ENCODE data around the gene STMN3.

Gene STMN3

GRCh38 chr20:63599396-63600050, 53.7 kb downstream of the STMN3 start:
- 92% methylated on average over 21 of the region's 27 CpGs for WGBS (ENCODE audit: insufficient coverage)
- Histone ChIP-seq H3K27ac (ENCODE audit: insufficient read depth in 1 of 2, low read depth in 1 of 2, low read length in 2 of 2, poor library complexity in 1 of 2, severe bottlenecking in 2 of 2) (no peak overlapping the region), H3K27me3 (replicated peaks in 2 of 5; ENCODE audit: control insufficient read depth in 4 of 5, insufficient read depth in 5 of 5, low read length in 4 of 5) (no peaks in the 10 kb centered on the region), H3K4me3 (ENCODE audit: control insufficient read depth in 1 of 7, extremely low read depth in 1 of 7, insufficient read depth in 4 of 7, low read depth in 2 of 7, low read length in 6 of 7) (no peak overlapping the region), H3K9me3 (ENCODE audit: control extremely low read depth in 1 of 5, control insufficient read depth in 4 of 5, insufficient read depth in 2 of 5, low read depth in 1 of 5, low read length in 4 of 5) (no peaks in the 10 kb centered on the region), H3K4me1 (ENCODE audit: control extremely low read depth in 1 of 4, control insufficient read depth in 4 of 4, insufficient read depth in 4 of 4, low read length in 3 of 4) (peaks cover 0 to 8% (median 6%) of the 10 kb centered on the region in 4 experiments), H3K36me3 (ENCODE audit: control insufficient read depth in 4 of 4, insufficient read depth in 4 of 4, low read length in 3 of 4) (peaks cover 14 to 60% (median 44%) of the 10 kb centered on the region in 4 experiments)
- DNase-seq: no peak
- CTCF ChIA-PET: no interaction called here
- POLR2A ChIA-PET: interaction anchor here (0.6 kb wide), 1 partner anchor 48 kb away, joined by 3 read pairs; no protein-coding TSS in a partner anchor

DNA sequence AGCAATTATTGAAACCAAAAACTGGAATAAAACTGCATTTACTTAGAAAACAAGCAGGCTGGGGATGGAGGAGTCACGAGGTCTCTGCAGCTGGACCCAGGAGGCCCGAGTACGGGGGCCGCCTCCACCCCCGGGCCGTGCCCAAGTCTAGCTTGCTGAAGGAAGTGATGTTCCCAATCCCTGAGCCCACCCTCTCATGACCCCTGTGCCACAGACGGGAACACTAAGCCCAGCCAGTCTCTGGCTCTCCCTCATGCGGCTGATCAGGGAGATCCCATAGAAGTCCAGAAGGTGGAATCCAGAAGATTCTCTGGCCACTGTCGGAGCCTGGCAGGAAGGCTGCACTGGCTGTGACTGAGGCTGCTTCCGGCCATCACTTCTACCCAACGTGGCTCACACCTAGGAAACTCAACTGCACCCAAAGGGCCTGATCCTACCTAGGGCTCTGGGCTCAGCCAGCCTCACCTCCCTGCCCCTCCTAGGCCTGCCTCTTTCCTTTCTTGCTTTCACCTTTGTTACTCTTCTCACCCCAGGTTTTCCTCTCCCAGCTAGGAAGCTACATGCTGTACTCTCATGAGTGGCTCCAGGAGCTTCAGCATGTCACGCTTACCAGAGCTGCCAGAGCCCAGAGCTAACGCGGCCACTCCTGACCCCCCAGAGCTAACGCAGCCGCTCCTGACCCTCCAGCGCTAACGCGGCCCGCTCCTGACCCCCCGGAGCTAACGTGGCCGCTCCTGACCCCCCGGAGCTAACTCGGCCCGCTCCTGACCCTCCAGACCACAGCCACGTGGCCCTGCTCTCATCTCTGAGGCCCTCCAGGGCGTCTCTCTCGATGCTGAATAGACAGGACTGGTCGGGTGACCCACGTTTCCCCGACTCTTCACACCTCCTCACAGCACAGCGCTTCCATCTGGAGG, 54.5 kb downstream of the STMN3 start:
- ChIA-PET CTCF (interaction anchor here (1.4 kb wide), 1 partner anchor 62 kb away, joined by 3 read pairs; no protein-coding TSS in a partner anchor), POLR2A (no interaction called here)
- Histone ChIP-seq H3K4me1 (ENCODE audit: control extremely low read depth in 1 of 4, control insufficient read depth in 4 of 4, insufficient read depth in 4 of 4, low read length in 3 of 4) (peaks cover 0 to 8% (median 6%) of the 10 kb centered on the region in 4 experiments), H3K27me3 (replicated peaks in 2 of 5; ENCODE audit: control insufficient read depth in 4 of 5, insufficient read depth in 5 of 5, low read length in 4 of 5) (no peaks in the 10 kb centered on the region), H3K27ac (ENCODE audit: insufficient read depth in 1 of 2, low read depth in 1 of 2, low read length in 2 of 2, poor library complexity in 1 of 2, severe bottlenecking in 2 of 2) (no peak overlapping the region), H3K9me3 (ENCODE audit: control extremely low read depth in 1 of 5, control insufficient read depth in 4 of 5, insufficient read depth in 2 of 5, low read depth in 1 of 5, low read length in 4 of 5) (no peaks in the 10 kb centered on the region), H3K36me3 (ENCODE audit: control insufficient read depth in 4 of 4, insufficient read depth in 4 of 4, low read length in 3 of 4) (peaks cover 13 to 59% (median 42%) of the 10 kb centered on the region in 4 experiments), H3K4me3 (ENCODE audit: control insufficient read depth in 1 of 7, extremely low read depth in 1 of 7, insufficient read depth in 4 of 7, low read depth in 2 of 7, low read length in 6 of 7) (no peak overlapping the region)
- no peak for DNase-seq
- 92% methylated on average over 23 of the region's 33 CpGs for WGBS (ENCODE audit: insufficient coverage)

GRCh38 chr20:63597651-63598478, 55.4 kb downstream of the STMN3 start:
- H3K36me3 ChIP-seq (ENCODE audit: control insufficient read depth in 4 of 4, insufficient read depth in 4 of 4, low read length in 3 of 4): peaks cover 13 to 62% (median 44%) of the 10 kb centered on the region in 4 experiments
- 94% methylated on average over 21 of the region's 23 CpGs for WGBS (ENCODE audit: insufficient coverage)
- H3K4me1 ChIP-seq (ENCODE audit: control extremely low read depth in 1 of 4, control insufficient read depth in 4 of 4, insufficient read depth in 4 of 4, low read length in 3 of 4): peaks cover 0 to 5% (median 4%) of the 10 kb centered on the region in 4 experiments
- POLR2A ChIA-PET: no interaction called here
- no peak overlapping the region for H3K4me3 ChIP-seq (ENCODE audit: control insufficient read depth in 1 of 7, extremely low read depth in 1 of 7, insufficient read depth in 4 of 7, low read depth in 2 of 7, low read length in 6 of 7)
- no peaks in the 10 kb centered on the region for H3K9me3 ChIP-seq (ENCODE audit: control extremely low read depth in 1 of 5, control insufficient read depth in 4 of 5, insufficient read depth in 2 of 5, low read depth in 1 of 5, low read length in 4 of 5)
- no peak for DNase-seq
- H3K27ac ChIP-seq (ENCODE audit: insufficient read depth in 1 of 2, low read depth in 1 of 2, low read length in 2 of 2, poor library complexity in 1 of 2, severe bottlenecking in 2 of 2): no peak overlapping the region
- CTCF ChIA-PET: interaction anchor here (1.4 kb wide), 1 partner anchor 61 kb away, joined by 3 read pairs; no protein-coding TSS in a partner anchor
- H3K27me3 ChIP-seq (replicated peaks in 2 of 5; ENCODE audit: control insufficient read depth in 4 of 5, insufficient read depth in 5 of 5, low read length in 4 of 5): no peaks in the 10 kb centered on the region

GRCh38 chr20:63596423-63596822, 56.8 kb downstream of the STMN3 start:
- CTCF ChIA-PET: interaction anchor here (1.2 kb wide), 1 partner anchor 21 kb away, joined by 3 read pairs; no protein-coding TSS in a partner anchor
- Histone ChIP-seq H3K27me3 (replicated peaks in 2 of 5; ENCODE audit: control insufficient read depth in 4 of 5, insufficient read depth in 5 of 5, low read length in 4 of 5) (no peaks in the 10 kb centered on the region), H3K27ac (ENCODE audit: insufficient read depth in 1 of 2, low read depth in 1 of 2, low read length in 2 of 2, poor library complexity in 1 of 2, severe bottlenecking in 2 of 2) (no peak overlapping the region), H3K36me3 (ENCODE audit: control insufficient read depth in 4 of 4, insufficient read depth in 4 of 4, low read length in 3 of 4) (peaks cover 11 to 66% (median 44%) of the 10 kb centered on the region in 4 experiments), H3K9me3 (ENCODE audit: control extremely low read depth in 1 of 5, control insufficient read depth in 4 of 5, insufficient read depth in 2 of 5, low read depth in 1 of 5, low read length in 4 of 5) (no peaks in the 10 kb centered on the region), H3K4me1 (ENCODE audit: control extremely low read depth in 1 of 4, control insufficient read depth in 4 of 4, insufficient read depth in 4 of 4, low read length in 3 of 4) (no peaks in the 10 kb centered on the region), H3K4me3 (ENCODE audit: control insufficient read depth in 1 of 7, extremely low read depth in 1 of 7, insufficient read depth in 4 of 7, low read depth in 2 of 7, low read length in 6 of 7) (no peak overlapping the region)
- 97% methylated on average over 6 of the region's 6 CpGs for WGBS (ENCODE audit: insufficient coverage)
- POLR2A ChIA-PET: no interaction called here
- DNase-seq: no peak

GRCh38 chr20:63595416-63596127, 57.7 kb downstream of the STMN3 start:
- WGBS (ENCODE audit: insufficient coverage): 97% methylated on average over 25 of the region's 30 CpGs
- peaks cover 5 to 66% (median 40%) of the 10 kb centered on the region in 4 experiments for H3K36me3 ChIP-seq (ENCODE audit: control insufficient read depth in 4 of 4, insufficient read depth in 4 of 4, low read length in 3 of 4)
- no peaks in the 10 kb centered on the region for H3K27me3 ChIP-seq (replicated peaks in 2 of 5; ENCODE audit: control insufficient read depth in 4 of 5, insufficient read depth in 5 of 5, low read length in 4 of 5)
- no peak overlapping the region for H3K4me3 ChIP-seq (ENCODE audit: control insufficient read depth in 1 of 7, extremely low read depth in 1 of 7, insufficient read depth in 4 of 7, low read depth in 2 of 7, low read length in 6 of 7)
- no peak overlapping the region for H3K27ac ChIP-seq (ENCODE audit: insufficient read depth in 1 of 2, low read depth in 1 of 2, low read length in 2 of 2, poor library complexity in 1 of 2, severe bottlenecking in 2 of 2)
- ChIA-PET CTCF (no interaction called here), POLR2A (no interaction called here)
- DNase-seq: no peak
- no peaks in the 10 kb centered on the region for H3K4me1 ChIP-seq (ENCODE audit: control extremely low read depth in 1 of 4, control insufficient read depth in 4 of 4, insufficient read depth in 4 of 4, low read length in 3 of 4)
- no peaks in the 10 kb centered on the region for H3K9me3 ChIP-seq (ENCODE audit: control extremely low read depth in 1 of 5, control insufficient read depth in 4 of 5, insufficient read depth in 2 of 5, low read depth in 1 of 5, low read length in 4 of 5)

DNA sequence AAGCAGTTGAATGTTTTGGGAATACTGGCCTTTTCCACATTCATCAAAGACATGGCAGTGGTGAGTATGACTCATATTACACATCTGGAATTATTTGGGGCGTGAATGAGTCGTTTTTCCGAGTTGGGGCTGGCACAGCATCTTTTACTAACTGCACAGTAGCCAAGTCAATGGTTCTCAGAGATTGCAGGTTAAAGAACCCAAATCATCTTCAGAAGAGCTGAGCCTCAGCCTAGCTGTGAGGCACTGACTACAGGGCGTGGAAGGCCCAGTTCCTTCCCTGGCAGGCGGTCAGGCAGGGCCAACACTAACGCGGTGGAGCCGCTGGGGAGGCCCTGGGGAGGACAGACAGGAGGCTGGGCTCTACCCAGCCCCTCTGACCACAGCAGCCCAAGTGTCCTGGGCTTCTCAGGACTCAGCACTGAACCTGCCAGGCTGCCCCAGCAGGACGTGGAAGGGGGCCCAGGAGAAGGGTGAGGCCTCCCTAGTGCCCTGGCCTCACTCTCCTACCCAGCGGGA, 59.1 kb downstream of the STMN3 start:
- POLR2A ChIA-PET: no interaction called here
- DNase-seq: no peak
- WGBS (ENCODE audit: insufficient coverage): 90% methylated on average over 10 of the region's 10 CpGs
- Histone ChIP-seq H3K27me3 (replicated peaks in 2 of 5; ENCODE audit: control insufficient read depth in 4 of 5, insufficient read depth in 5 of 5, low read length in 4 of 5) (no peaks in the 10 kb centered on the region), H3K27ac (ENCODE audit: insufficient read depth in 1 of 2, low read depth in 1 of 2, low read length in 2 of 2, poor library complexity in 1 of 2, severe bottlenecking in 2 of 2) (no peak overlapping the region), H3K9me3 (ENCODE audit: control extremely low read depth in 1 of 5, control insufficient read depth in 4 of 5, insufficient read depth in 2 of 5, low read depth in 1 of 5, low read length in 4 of 5) (no peaks in the 10 kb centered on the region), H3K36me3 (ENCODE audit: control insufficient read depth in 4 of 4, insufficient read depth in 4 of 4, low read length in 3 of 4) (peaks cover 0 to 69% (median 45%) of the 10 kb centered on the region in 4 experiments), H3K4me1 (ENCODE audit: control extremely low read depth in 1 of 4, control insufficient read depth in 4 of 4, insufficient read depth in 4 of 4, low read length in 3 of 4) (no peaks in the 10 kb centered on the region), H3K4me3 (ENCODE audit: control insufficient read depth in 1 of 7, extremely low read depth in 1 of 7, insufficient read depth in 4 of 7, low read depth in 2 of 7, low read length in 6 of 7) (no peak overlapping the region)
- CTCF ChIA-PET: interaction anchor here (1.0 to 1.4 kb wide), 2 partner anchors 11 to 13 kb away, joined by 3 read pairs; no protein-coding TSS in a partner anchor

All from common myeloid progenitor, CD34-positive (primary cell).